NCI-H226 (cell line): ENCODE data around the gene PDE4B.
A peak's percentile ranks its signal among the peaks of the same experiment; 100 is the strongest.

Experiments used
- DNase-seq: peaks from one replicate; pipeline ENCODE4 v3.0.0-alpha.2; 2015

PDE4B gene

GRCh38 chr1:66245691-66246090, 453.0 kb downstream of the PDE4B start:
- DNase-seq = no peak

- peak; percentile 61 for DNase-seq
Measured at GRCh38 chr1:66246351-66247269, 453.9 kb downstream of the PDE4B start.

GRCh38 chr1:66247415-66248208, 454.9 kb downstream of the PDE4B start:
- DNase-seq = no peak

GRCh38 chr1:66248257-66248656, 455.6 kb downstream of the PDE4B start:
- no peak for DNase-seq

- no peak for DNase-seq
Measured at GRCh38 chr1:66248746-66249145, 456.1 kb downstream of the PDE4B start.

GRCh38 chr1:66250075-66250474, 457.4 kb downstream of the PDE4B start:
- DNase-seq = no peak

- no peak for DNase-seq
Measured at GRCh38 chr1:66250478-66250877, 457.8 kb downstream of the PDE4B start.

- peak; percentile 48 for DNase-seq
Measured at GRCh38 chr1:66251546-66251945, 458.9 kb downstream of the PDE4B start.

GRCh38 chr1:66253330-66253921, 460.7 kb downstream of the PDE4B start:
- DNase-seq = peak; percentile 64

- DNase-seq = no peak
Measured at GRCh38 chr1:66254785-66255184, 462.1 kb downstream of the PDE4B start.

- DNase-seq = no peak
Measured at GRCh38 chr1:66256629-66257572, 464.2 kb downstream of the PDE4B start.

- DNase-seq = no peak
Measured at GRCh38 chr1:66258404-66259105, 465.9 kb downstream of the PDE4B start.

GRCh38 chr1:66261364-66261763, 468.7 kb downstream of the PDE4B start:
- DNase-seq = peak; percentile 59

- DNase-seq = peak; percentile 97
Measured at GRCh38 chr1:66262208-66262963, 469.7 kb downstream of the PDE4B start.

GRCh38 chr1:66265268-66265667, 472.6 kb downstream of the PDE4B start:
- DNase-seq = no peak

- DNase-seq = no peak
Measured at GRCh38 chr1:66265796-66266195, 473.1 kb downstream of the PDE4B start.

- no peak for DNase-seq
Measured at GRCh38 chr1:66266350-66266749, 473.7 kb downstream of the PDE4B start.

GRCh38 chr1:66266756-66267155, 474.1 kb downstream of the PDE4B start:
- no peak for DNase-seq

GRCh38 chr1:66267201-66267940, 474.7 kb downstream of the PDE4B start:
- no peak for DNase-seq

- no peak for DNase-seq
Measured at GRCh38 chr1:66269222-66269621, 476.5 kb downstream of the PDE4B start.
